GM21381 (cell line): ENCODE results near the gene SHANK1.
"Not testable (repeated sequence)": the region's sequence is repeated elsewhere in the genome, so short reads cannot be mapped to it uniquely, and the experiment has no call there.

Source experiments
- ATAC-seq: cut with Tn5 transposase; IDR thresholded peaks from one replicate; pipeline ENCODE4 v1.9.1; 2021; ENCODE audit warnings: mild to moderate bottlenecking, moderate library complexity; ENCODE audit not compliant: unreplicated experiment

The SHANK1 gene

DNA sequence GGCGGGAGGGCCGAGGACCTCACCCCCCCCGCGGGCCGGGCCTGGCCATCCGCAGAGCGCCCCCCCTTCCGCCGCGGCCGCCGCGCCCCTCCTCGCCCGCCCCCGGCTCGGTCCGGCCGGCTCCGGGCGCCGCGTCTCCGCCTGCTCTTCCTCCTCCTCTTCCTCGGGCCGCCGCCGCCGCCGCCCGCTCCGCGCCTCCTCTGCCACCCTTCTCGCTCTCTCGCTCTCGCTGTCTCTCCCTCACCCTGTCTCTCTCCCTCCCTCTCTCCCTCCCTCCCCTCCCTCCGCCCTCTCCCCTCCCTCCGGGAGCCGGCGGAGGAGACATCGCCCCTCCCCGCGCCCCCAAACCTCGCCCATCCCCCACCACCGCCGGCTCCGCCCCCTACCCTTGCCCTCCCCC is at the start of gene SHANK1:
SHANK1 (minus strand) TSS at position 237 of the 400 bp plus-strand sequence. CDS start 2,883 bp downstream, outside the sequence.
- ATAC-seq: no peak

DNA sequence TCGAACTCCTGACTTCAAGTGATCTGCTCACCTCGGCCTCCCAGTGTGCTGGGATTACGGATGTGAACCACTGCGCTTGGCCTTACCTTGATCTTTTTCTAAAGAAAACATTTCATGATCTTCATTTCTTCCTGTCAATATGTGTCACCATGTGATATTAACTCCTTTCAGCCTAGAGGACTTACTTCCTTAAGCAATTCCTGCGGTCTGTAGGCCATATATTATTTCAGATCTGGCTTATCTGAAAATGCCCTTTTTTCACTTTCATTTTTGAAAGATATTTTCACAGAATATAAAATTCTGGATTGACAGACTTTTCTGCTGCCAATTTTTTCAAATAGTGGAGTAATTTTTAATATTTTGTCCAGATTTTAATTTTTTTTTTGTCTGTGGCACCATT is 48.7 kb upstream of the SHANK1 start:
- no peak for ATAC-seq

DNA sequence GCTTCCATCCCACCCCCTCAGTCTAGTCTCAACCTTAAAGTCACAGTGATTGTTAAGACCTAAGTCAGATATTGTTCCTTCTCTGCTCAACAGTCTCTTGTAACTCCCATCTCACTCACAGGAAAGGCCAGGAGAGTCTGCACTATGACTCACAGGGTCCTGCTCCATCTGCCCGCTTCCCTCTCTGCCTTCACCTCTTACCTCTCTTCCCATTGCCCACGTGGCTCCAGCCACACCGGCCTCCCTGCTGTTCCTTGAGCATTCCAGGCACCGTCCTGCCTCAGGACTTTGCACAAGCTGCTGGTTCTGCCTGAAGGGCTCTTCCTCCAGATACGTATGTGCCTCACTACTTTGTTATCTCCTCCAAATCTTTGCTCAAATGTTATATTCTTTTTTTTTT is 47.7 kb upstream of the SHANK1 start:
- ATAC-seq: not testable (repeated sequence)

DNA sequence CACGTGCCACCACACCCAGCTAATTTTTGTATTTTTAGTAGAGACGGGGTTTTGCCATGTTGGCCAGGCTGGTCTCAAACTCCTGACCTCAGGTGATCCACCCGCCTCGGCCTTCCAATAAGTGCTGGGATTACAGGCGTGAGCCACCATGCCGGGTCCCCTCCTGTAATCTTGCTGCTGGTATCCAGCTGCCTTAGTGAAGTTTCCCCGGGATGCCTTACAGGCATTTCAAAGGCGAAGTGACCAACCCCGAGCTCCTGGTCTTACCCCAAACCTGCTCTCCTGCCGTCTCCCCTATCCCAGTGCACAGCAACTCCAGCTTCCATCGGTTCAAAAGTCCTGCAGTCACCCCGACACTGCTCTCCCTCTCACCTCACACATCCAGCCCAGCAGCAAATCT is 47.1 kb upstream of the SHANK1 start:
- ATAC-seq: not testable (repeated sequence)

DNA sequence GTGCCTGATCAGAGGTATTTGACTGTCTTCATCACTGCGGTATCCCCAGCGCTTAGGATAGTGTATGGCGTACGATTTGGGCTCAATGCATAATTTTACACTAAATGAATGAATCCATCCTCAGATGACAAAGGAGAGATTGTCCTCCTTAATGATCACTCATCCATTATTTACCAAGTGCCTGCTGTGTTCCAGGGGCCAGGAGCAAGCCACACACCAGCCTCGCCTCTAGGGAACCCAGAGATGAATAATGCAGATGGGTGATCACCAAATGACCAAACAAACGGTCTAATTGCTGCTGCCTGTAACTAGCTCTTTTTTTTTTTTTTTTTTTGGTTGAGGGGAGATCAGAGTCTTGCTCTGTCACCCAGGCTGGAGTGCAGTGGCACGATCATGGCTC is 44.8 kb upstream of the SHANK1 start:
- ATAC-seq: no peak

DNA sequence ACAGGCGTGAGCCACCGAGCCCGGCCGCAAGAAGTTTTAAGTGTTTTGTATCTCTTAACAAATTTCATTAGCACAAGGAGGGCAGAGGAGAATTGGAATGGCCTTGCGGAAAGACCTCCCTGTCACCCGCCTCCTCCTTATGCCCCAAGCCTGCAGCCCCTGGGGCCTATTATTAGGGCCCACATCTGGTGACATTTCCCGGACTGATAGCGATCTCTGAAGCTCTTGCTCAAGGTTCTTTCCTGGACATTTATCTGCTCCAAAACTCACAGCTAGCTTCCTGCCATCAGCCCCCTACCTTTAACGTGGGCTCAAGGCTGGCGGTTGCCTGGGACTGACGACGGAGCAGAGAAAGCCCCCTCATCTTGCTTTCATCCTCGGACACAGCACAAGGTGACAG is 43.9 kb upstream of the SHANK1 start:
- ATAC-seq: not testable (repeated sequence)

DNA sequence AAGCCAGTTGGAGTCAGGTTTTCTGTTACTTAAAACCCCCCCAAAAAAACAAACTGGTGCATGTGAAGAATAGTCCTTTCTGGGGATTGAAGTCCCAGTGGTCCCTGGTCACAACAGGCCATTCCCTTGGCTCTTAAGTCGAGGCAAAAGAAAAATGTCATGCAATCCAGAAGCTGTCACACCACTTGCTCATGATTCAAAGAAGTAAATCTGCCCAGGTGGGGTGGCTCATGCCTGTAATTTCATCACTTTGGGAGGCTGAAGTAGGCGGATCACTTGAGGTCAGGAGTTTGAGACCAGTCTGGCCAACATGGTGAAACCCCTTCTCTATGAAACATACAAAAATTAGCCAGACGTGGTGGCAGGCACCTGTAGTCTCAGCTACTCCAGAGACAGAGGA is 41.9 kb upstream of the SHANK1 start:
- not testable (repeated sequence) for ATAC-seq

DNA sequence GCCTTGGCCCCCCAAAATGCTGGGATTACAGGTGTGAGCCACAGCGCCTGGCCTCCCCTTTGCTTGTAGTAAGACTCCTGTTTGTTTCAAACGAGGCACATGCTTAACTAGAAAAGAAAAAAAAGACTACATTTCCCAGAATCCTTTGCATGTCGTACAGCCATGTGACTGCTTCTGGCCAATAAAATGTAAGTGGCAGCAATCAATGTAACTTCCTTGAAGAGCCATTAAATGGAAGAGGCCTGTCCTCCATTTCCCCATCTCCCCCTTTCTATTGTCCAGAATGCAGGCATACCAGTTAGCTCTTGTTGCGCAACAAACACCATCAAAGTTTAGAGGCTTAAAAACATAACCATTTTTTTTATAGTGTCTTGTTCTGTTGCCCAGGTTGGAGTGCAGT is 40.3 kb upstream of the SHANK1 start:
- no peak for ATAC-seq

DNA sequence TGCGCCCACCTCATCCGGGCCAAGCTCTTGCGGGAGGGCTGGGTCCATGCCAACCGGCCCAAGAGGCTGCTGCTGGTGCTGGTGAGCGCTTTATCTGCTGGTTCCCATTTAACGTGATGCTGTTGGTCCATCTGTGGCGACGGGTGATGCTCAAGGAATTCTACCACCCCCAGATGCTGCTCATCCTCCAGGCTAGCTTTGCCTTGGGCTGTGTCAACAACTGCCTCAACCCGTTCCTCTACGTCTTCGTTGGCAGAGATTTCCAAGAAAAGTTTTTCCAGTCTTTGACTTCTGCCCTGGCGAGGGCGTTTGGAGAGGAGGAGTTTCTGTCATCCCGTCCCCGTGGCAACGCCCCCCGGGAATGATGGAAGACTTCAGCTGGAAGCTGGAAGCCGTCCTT is 39.5 kb upstream of the SHANK1 start:
- ATAC-seq: not testable (repeated sequence)

DNA sequence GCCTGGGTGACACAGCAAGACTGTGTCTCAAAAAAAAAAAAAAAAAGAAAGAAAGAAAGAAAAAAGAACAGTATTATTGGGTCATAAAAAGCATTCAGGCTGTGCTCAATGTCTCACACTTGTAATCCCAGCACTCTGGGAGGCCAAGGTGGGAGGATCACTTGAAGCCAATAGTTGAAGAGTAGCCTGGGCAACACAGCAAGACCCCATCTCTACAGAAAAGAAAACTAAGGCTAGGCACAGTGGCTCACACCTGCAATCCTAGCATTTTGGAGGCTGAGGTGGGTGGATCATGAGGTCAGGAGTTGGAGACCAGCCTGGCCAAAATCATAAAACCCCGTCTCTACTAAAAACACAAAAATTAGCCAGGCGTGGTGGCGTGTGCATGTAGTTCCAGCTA is 38.0 kb upstream of the SHANK1 start:
- not testable (repeated sequence) for ATAC-seq

DNA sequence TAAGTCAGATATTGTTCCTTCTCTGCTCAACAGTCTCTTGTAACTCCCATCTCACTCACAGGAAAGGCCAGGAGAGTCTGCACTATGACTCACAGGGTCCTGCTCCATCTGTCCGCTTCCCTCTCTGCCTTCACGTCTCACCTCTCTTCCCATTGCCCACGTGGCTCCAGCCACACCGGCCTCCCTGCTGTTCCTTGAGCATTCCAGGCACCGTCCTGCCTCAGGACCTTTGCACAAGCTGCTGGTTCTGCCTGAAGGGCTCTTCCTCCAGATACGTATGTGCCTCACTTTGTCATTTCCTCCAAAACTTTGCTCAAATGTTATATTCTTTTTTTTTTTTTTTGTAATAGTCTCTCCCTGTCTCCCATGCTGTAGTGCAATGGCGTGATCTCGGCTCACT is 36.6 kb upstream of the SHANK1 start:
- not testable (repeated sequence) for ATAC-seq

DNA sequence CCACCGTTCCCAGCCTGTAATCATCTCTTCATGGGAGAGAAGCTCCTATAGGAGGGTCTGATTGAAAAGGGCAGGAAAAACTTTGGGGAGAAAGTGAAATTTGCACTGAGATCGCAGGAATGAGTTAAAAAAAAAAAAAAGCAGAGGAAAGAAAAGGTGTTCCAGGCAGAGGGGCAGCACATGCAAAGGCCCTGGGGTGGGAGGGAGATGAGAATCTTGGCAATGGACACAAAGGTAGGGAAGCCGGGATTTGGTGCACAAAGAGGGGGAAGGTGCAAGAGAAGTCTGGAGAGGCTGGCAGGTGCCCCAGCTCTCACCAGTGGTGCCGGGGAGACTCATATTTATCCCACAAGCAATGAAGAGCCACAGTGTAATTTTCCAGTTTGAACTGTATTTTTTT is 34.3 kb upstream of the SHANK1 start:
- no peak for ATAC-seq

DNA sequence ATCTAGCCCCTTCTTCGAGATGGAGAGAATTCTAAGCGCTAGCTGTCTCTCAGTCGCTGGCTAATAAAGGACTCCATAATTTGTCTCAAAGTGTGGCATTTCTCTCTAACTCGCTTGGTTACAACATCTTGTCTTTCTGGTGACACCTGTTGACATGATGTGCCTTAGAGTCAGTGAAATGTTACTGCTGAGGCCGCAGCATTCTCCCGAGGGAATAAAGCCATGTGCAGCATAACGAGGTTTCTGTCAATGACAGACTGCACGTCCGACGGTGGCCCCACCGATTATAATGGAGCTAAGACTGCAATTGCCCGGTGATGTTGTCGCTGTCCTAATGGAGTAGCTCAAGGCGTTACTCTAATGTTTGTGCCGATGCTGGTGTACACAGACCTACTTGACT is 30.4 kb upstream of the SHANK1 start:
- no peak for ATAC-seq

DNA sequence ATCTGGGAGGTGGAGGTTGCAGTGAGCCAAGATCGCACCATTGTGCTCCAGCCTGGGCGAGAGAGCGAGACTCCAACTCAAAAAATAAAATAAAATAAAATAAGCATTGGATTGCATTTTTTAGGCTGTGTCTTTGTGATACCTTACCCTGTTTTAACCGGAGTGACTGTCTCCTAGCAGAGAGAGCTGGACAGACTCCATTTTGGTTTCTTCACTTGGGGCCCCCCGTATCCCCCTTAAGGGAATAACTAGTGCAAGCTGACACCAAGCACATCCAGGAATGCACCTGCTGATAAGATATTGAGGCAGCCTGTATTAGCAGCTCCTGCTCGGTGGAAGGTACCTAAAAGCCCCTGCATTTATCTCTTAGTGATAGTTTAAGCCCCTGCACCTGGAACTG is 29.9 kb upstream of the SHANK1 start:
- ATAC-seq: no peak

DNA sequence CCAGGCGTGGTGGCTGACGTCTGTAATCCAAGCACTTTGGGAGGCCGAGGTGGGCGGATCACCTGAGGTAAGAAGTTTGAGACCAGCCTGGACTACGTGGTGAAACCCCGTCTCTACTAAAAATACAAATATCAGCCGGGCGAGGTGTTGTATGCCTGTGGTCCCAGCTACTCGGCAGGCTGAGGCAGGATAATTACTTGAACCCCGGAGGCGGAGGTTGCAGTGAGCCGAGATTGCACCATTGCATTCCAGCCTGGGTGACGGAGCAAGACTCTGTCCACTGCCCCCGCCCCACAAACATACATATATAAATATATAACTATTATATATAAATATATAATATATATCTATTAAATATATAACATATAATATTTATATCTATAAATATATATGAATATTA is 27.5 kb upstream of the SHANK1 start:
- ATAC-seq: not testable (repeated sequence)

DNA sequence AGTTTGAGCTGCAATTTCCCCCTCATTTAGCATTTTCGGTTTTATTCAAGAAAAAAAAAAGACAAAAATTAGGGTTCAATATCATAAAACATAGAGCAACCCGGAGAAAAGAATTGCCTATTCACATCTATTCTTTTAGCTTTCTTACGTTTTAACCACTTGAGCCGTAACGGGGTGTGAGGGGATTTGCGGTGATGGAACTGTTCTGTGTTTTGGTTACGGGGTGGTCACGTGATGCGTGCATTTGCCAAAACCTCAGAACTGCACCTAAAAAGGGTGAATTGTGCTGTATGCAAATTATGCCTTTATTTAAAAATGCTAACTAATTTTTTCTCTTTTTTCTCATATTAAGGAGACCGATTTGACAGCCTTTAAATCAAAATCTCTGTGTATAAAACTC is 25.6 kb upstream of the SHANK1 start:
- ATAC-seq: no peak

DNA sequence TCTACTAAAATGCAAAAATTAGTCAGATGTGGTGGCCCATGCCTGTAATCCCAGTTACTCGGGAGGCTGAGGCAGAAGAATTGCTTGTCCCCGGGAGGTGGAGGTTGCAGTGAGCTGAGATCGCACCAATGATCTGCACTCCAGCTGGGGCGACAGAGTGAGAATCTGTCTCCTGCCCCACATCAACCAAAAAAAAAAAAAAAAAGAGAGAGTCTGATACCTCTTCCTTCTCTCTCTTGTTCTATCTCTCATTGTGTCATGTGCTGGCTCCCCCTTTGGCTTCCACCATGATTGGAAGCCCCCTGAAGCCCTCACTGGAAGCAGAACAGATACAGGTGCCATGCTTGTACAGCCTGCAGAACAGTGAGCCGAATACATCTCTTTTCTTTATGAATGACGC is 23.9 kb upstream of the SHANK1 start:
- no peak for ATAC-seq

DNA sequence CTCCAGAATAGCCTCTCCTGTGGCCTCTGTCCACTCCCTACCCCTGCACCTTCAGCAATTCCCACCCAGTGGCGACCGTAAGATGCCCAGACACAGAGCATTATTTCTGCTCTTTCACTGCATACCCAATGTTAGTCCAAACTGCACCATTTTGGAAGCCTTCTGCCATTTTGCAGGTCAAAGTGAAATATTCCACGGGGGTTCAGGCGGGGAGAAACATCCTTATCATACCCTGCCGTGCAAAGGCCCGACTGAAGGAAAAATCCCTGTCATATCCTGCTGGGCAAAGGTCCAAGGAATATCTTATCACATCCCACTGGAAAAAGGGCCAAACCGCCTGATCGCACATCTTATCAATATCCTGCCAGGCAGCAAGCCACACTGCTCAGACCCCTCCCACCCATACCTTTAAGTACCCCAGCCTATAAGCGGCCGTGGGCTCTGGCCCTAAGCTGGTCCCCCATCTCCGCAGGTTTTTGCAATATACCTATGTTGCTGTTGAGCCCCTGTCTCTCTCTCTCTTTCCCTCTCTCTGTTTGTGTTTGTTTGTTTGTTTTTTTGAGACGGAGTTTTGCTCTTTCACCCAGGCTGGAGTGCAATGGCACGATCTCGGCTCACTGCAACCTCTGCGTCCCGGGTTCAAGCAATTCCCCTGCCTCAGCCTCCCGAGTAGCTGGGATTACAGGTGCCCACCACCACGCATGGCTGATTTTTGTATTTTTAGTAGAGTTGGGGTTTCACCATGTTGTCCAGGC is 21.8 kb upstream of the SHANK1 start:
- no peak for ATAC-seq

DNA sequence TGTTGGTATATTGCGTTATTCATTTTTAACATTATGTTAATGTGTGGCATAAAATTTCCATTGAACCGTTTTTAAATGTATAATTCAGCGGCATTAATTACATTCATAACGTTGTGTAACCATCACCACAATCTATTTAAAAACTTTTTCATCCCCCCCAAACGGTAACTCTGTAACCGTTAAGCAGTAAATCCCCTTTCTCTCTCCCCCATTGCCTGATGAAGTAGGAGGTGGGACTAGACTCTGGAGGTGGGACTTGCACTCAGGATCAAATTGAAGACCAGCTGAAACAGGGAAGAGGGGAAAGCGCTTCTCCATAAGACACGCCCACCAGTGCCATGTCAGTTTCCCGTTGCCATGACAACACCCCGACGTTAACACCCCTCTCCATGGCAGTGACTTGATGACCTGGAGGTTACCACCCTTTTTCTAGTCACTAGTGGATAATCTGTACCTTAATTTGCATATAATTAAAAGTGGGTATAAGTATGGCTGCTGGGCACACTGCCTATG is 20.4 kb upstream of the SHANK1 start:
- no peak for ATAC-seq

DNA sequence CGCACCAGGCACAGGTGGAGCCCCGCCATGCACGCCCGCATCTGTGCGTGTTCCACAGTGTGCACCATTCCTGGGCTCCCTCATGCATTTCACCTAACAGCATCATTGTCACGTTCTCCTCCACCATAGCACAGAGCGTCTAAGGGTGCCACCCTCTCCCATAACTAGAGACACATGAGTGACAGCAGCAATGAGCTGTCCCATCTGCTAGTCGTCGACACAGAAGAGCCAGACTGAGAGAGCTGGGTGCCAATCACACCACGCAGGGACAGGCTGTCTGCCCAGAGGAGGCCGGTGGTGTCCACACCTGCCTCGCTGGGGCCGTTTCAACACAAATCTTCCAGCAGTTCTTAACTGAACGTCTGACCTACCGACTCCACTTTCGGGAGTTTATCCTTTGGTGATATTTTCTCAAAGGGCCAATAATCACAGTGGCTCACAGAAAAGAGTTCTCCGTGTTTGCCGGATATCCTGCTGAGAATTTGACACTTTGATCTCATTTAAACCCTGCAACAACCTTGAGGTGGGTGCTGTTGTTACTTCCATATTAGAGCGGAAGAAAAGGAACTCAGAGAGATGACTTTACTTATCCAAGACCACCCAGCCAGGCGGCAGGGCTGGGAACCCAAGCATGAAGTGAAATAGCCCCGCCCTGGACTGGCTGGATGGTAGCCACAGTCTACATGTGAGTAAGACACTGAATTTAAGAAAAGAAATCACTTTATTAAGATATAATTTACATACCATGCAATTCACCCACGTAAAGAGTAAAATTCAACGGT is 19.7 kb upstream of the SHANK1 start:
- no peak for ATAC-seq

DNA sequence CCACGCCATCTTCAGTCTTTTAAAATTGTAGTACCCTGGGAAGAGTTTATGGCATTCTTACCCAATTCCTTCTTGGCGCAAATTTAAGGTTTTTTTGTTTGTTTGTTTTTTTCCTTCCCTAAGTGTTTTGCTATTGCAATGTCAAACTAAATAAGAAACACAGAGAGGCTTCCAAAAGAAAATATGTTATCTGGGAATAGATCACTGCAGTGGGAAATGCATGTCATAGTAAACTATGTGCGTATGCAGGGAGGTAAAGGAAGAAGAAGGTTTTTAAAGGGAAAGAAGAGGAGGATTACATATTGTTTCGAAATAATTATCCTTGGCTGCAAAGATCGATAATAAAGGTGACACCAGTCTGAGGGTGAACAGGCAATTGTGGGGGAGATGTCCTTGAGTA is 16.7 kb upstream of the SHANK1 start:
- ATAC-seq: no peak

DNA sequence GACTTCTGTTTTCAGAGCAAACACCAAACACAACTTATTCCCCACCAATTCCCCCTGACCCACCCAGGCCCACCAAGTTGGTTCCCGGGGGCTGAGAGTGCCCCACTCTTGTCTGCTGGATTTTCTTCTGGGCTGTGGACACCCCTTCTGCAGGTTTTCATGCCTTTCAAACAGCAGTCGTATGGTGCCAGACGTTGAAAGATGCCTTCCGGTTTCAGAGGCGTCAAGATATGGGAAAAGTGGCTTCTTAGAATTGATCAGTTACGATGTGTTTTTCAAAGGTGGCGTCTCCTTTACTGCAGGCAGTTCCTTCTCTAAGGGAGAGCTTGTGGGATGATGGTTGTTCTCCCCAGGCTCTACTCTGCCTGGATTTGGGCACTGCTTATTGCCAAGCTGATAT is 16.3 kb upstream of the SHANK1 start:
- no peak for ATAC-seq
